ENCODE measurements around the gene BCL7A. TPM values are rescaled to one million over a fixed set of nuclear protein-coding genes. Genes with fewer than 3 reads are reported as not detected.

The BCL7A gene
- total and polyA plus RNA-seq, 9 of the 15 experiments (the other 6 are each of a cell fraction or from before 2014, with no cell fraction given) = 0.25 to 21.9 (median 14.9) TPM

DNA sequence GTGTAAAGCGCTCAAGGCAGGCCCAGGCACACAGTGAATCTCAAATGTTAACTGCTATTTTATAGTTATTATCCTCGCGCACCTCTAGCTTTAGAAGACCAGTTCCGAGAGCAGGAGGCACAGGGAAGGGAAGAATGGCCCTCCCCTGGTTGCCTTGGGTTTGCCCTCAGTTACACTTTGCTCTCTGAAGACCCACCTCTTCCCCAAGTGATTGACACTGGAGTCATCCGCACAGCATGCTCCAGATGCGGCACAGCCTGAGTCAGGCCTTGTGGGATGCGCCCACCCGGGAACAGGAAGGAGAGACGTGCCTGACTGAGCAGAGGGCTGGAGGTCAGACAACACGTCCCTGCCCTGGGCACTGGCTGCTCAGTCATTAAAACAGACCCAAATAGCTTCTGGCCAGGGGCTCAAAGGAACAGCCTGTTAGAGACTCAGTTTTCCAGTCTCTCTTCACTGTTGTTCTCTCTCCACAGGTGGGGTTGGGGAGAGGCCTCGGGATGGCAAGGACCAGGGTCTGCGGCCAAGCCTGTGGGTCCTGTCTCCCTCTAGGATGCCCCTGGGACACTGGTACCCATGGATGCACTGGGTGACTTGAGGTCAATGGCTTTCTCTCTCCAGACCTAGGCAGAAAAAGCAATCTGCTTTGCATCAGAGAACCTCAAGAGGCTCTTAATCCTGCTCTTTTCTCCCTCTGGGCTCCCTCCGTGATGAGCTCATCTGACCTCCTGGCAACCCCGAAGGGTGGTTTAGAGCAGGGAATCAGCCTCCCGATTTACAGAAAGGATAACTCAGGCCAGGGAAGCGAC, 43.3 kb downstream of the BCL7A start (continued):
- TF ChIP-seq ZNF696 (CRISPR knock-in tag; conservative IDR thresholded peaks at IDR 0.05) (no peak), FOXK2 (conservative IDR thresholded peaks at IDR 0.05 in 1 of 2, IDR thresholded peaks at IDR 0.05 in 1 of 2; ENCODE audit: low read depth in 2 of 2) (peak in 1 of 2 experiments; percentile 14; a peak in 1 of 4 replicates), NCOR1 (IDR thresholded peaks at IDR 0.05) (peak; percentile 4; the same call in 1 of the 2 replicates), ZBTB8A (IDR thresholded peaks at IDR 0.05; ENCODE audit: partially characterized antibody) (no peak), ZNF586 (CRISPR knock-in tag; conservative IDR thresholded peaks at IDR 0.05) (no peak), PHF8 (IDR thresholded peaks at IDR 0.05; ENCODE audit: borderline replicate concordance, low read length) (peak; percentile 50; the same call in 1 of the 2 replicates), TBP (optimal IDR thresholded peaks at IDR 0.05; ENCODE audit: low read depth, low read length) (peak; percentile 50), DPF2 (IDR thresholded peaks at IDR 0.05) (0 out of 2 replicates have a peak, but pooled peaks have one; percentile 19), U2AF2 (optimal IDR thresholded peaks at IDR 0.05; ENCODE audit: low read depth, low read length) (no peak), ZNF232 (CRISPR knock-in tag; IDR thresholded peaks at IDR 0.05) (0 out of 2 replicates have a peak, but pooled peaks have one; percentile 23), NR2C2 (CRISPR knock-in tag; IDR thresholded peaks at IDR 0.05) (no peak), NR2C2 (tag; IDR thresholded peaks at IDR 0.05) (peak; percentile 83; the same call in 1 of the 2 replicates), BACH1 (tag; IDR thresholded peaks at IDR 0.05) (no peak), RCOR1 (IDR thresholded peaks at IDR 0.05; ENCODE audit: borderline replicate concordance in 1 of 2, low read depth in 2 of 2, low read length in 2 of 2) (peak in 1 of 2 experiments; percentile 79; a peak in 2 of 4 replicates)
